OCI-LY1 (cell line): Measurements from ENCODE around the gene XAGE3.
"Not testable (repeated sequence)": the region's sequence is repeated elsewhere in the genome, so short reads cannot be mapped to it uniquely, and the experiment has no call there.

Experiments
- H2AFZ ChIP-seq: fragments of 200-600 bp; sonication (generic), shearing (Covaris generic); 2 replicates; pipeline ENCODE4 v1.6.0; 2014; ENCODE audit warnings: antibody characterized with exemption, mild to moderate bottlenecking, low read length
- H3F3A ChIP-seq: fragments of 200-600 bp; sonication (generic), shearing (Covaris generic); 2 replicates; pipeline ENCODE4 v1.6.0; 2014; ENCODE audit warnings: mild to moderate bottlenecking, antibody characterized with exemption, low read length, moderate library complexity; ENCODE audit not compliant: insufficient read depth
- H3K27ac ChIP-seq: fragments of 200-600 bp; sonication (generic); 2 replicates; pipeline ENCODE4 v1.5.1; 2014; ENCODE audit warnings: low read length, mixed run types, mild to moderate bottlenecking, low read depth; ENCODE audit not compliant: poor library complexity, severe bottlenecking
- H3K27me3 ChIP-seq: fragments of 200-600 bp; sonication (generic); 2 replicates; pipeline ENCODE4 v1.6.0; 2014; ENCODE audit warnings: antibody characterized with exemption, mild to moderate bottlenecking, low read length, moderate library complexity; ENCODE audit not compliant: insufficient read depth
- H3K36me3 ChIP-seq: fragments of 200-600 bp; sonication (generic); 2 replicates; pipeline ENCODE4 v1.6.1; 2014; ENCODE audit warnings: mild to moderate bottlenecking, antibody characterized with exemption, low read length, moderate library complexity, mixed read lengths; ENCODE audit not compliant: insufficient read depth
- H3K4me1 ChIP-seq: fragments of 200-600 bp; sonication (generic); 2 replicates; pipeline ENCODE4 v1.5.1; 2014; ENCODE audit warnings: mild to moderate bottlenecking, low read length, moderate library complexity; ENCODE audit not compliant: insufficient read depth, severe bottlenecking
- H3K4me2 ChIP-seq: fragments of 200-600 bp; sonication (generic), shearing (Covaris generic); 2 replicates; pipeline ENCODE4 v1.6.1; 2014; ENCODE audit warnings: low read length
- H3K4me3 ChIP-seq: fragments of 200-600 bp; sonication (generic); 2 replicates; pipeline ENCODE4 v1.5.1; 2014; ENCODE audit warnings: low read length, low read depth, mild to moderate bottlenecking, mixed read lengths; ENCODE audit not compliant: poor library complexity, severe bottlenecking
- H3K79me2 ChIP-seq: fragments of 200-600 bp; shearing (Covaris generic); 2 replicates; pipeline ENCODE4 v1.6.1; 2016; ENCODE audit warnings: mixed run types, low read length, mixed read lengths; ENCODE audit not compliant: insufficient read depth
- H3K9ac ChIP-seq: fragments of 200-600 bp; sonication (generic), shearing (Covaris generic); 2 replicates; pipeline ENCODE4 v1.6.1; 2014; ENCODE audit warnings: mild to moderate bottlenecking, low read length, mixed read lengths
- H3K9me2 ChIP-seq: fragments of 200-600 bp; sonication (generic), shearing (Covaris generic); 2 replicates; pipeline ENCODE4 v1.6.1; 2014; ENCODE audit warnings: low read depth, mild to moderate bottlenecking, low read length, mixed read lengths
- H3K9me3 ChIP-seq: fragments of 200-600 bp; shearing (Covaris generic); 2 replicates; pipeline ENCODE4 v1.6.1; 2014; ENCODE audit warnings: low read length, mixed read lengths
- H4K20me1 ChIP-seq: fragments of 200-600 bp; sonication (generic), shearing (Covaris generic); 2 replicates; pipeline ENCODE4 v1.6.0; 2016; ENCODE audit warnings: mild to moderate bottlenecking, low read length; ENCODE audit not compliant: insufficient read depth
- CTCF ChIP-seq: fragments of 200-600 bp; sonication (generic), shearing (Covaris generic); IDR thresholded peaks from 2 replicates; pipeline ENCODE4 v1.5.1; 2017; ENCODE audit warnings: mild to moderate bottlenecking, antibody characterized with exemption, low read length, moderate library complexity, mixed read lengths
- EZH2 ChIP-seq: fragments of 200-600 bp; sonication (generic), shearing (Covaris generic); IDR thresholded peaks from 2 replicates; pipeline ENCODE4 v1.8.0; 2017; ENCODE audit warnings: borderline replicate concordance, mixed run types, mild to moderate bottlenecking, antibody characterized with exemption, low read length, moderate library complexity, mixed read lengths

XAGE3 gene

DNA sequence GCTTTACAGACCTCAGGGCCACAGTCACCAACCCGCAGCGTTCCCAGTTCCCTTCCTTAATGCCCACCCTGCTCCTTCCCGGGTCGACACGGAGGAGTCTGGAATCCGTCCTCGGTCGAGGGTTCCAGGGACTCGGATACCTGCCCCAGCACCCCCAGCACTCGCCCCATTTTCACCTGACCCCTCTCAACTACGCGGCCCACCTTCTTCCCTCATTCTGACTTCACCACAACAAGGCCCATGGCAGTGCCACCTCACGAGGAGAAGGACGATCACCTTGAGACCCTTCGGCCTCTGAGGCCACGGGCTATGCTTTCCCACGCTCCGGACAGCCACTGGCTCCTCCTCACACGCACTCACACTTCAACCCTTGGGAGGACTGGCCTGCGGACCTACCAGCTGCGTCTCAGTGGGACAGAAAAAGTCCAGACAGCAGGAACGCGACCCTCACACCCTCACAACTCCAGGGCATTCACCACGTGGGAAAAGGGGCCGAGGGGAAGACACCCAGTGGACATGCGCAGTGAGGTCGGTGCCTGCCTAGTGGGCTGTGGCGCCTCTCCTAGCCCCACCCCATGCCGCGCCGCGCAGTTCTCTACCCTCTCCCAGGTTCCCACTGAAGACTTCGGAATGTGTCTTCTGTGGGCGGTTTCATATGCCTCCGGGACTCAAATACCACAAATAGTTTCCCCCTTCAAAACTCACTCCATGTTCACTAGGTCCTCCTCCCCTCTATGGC is at the start of gene XAGE3:
Gene XAGE3, minus strand, starts transcription at position 474 of the 739 bp plus-strand sequence. CDS start 950 bp downstream, outside the sequence.
- no peaks in the 10 kb centered on the region for H3K9me3 ChIP-seq
- no peaks in the 10 kb centered on the region for H3K79me2 ChIP-seq
- no peaks in the 10 kb centered on the region for H3K4me1 ChIP-seq
- H4K20me1 ChIP-seq: no peaks in the 10 kb centered on the region
- no peak within 1 kb of the TSS for H3K4me2 ChIP-seq
- no peak for TF ChIP-seq EZH2
- no peak for TF ChIP-seq CTCF
- H3K4me3 ChIP-seq: no peak within 1 kb of the TSS
- H3F3A ChIP-seq: no peaks in the 10 kb centered on the region
- no peaks in the 10 kb centered on the region for H3K36me3 ChIP-seq
- no peak within 1 kb of the TSS for H3K9ac ChIP-seq
- H2AFZ ChIP-seq: no peak within 1 kb of the TSS
- no peaks in the 10 kb centered on the region for H3K9me2 ChIP-seq
- no peaks in the 10 kb centered on the region for H3K27me3 ChIP-seq
- no peak within 1 kb of the TSS for H3K27ac ChIP-seq

DNA sequence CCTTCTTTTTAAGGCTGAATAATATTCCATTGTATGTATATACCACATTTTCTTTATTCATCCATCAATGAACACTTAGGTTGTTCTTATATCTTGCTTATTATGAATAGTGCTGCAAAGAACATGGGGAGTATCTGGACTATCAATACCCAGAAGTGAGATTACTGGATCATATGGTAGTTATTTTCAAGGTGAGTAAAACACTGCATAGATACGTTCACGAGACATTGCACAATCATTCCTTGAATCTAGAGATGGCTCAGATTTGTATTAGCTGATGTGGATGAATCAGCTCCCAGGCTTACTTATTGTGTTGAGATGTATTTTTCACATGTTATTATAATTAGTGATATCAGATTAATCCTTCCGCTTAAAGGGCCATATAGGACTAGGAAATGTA is 46.8 kb upstream of the XAGE3 start:
- not testable (repeated sequence) for H3K4me1 ChIP-seq, H4K20me1 ChIP-seq

DNA sequence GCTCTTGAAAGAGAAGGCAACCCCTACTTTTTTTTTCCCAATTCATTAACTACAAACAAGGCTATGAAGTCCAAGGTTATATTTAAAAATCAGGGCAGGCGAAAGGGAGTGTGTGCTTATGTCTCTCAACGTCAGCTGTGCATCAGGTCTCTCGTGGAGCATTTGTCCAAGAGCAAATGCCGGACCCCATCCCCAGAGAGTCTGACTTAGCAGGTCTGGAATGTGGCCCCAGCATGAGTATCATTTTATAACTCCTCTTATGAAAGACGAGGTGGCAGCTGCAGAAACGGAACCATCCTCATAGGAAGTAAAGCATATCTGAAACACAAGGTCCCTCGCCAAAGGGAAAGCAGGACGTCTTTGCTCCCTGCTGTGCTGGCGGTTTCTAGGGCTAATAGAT is 45.8 kb upstream of the XAGE3 start:
- H3K9me3 ChIP-seq, H4K20me1 ChIP-seq, H3K27me3 ChIP-seq, H3K9me2 ChIP-seq, H3K4me2 ChIP-seq, H3K9ac ChIP-seq, H3K4me3 ChIP-seq, H3F3A ChIP-seq, H2AFZ ChIP-seq, H3K79me2 ChIP-seq, H3K36me3 ChIP-seq, H3K27ac ChIP-seq, H3K4me1 ChIP-seq: not testable (repeated sequence)

More for the DNA sequence above, 46.8 kb upstream of the XAGE3 start:
- not testable (repeated sequence) for H3K36me3 ChIP-seq, H3K9me3 ChIP-seq, H3K9ac ChIP-seq, H2AFZ ChIP-seq, H3F3A ChIP-seq, H3K27me3 ChIP-seq, H3K79me2 ChIP-seq, H3K27ac ChIP-seq, H3K4me2 ChIP-seq, H3K4me3 ChIP-seq, H3K9me2 ChIP-seq

- H3K4me3 ChIP-seq, H3F3A ChIP-seq, H3K9me3 ChIP-seq, H4K20me1 ChIP-seq, H3K4me1 ChIP-seq, H3K79me2 ChIP-seq, H3K4me2 ChIP-seq, H3K9me2 ChIP-seq, H3K36me3 ChIP-seq, H3K9ac ChIP-seq, H3K27ac ChIP-seq, H2AFZ ChIP-seq, H3K27me3 ChIP-seq: not testable (repeated sequence)
Measured at GRCh38 chrX:52909313-52909969, 41.6 kb upstream of the XAGE3 start.

DNA sequence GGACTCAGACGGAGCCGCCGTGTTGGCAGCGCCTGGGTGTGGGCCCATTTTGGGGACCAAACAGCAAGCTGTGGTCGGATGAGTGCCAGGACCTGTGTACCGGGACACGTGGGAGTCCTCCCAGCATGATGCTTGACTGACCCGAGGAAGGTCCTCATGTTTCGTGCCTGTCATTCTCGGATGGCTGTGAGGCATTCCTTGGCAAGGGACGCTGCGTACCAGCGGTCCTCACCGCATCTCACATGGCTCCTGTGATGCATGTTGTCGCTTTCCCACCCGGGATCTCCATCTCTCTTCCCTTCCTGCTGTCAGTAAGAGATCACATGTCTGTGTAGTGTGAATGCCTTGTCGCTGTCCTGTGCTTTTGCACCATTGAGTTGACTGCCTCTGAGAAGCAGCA is 40.0 kb upstream of the XAGE3 start:
- H4K20me1 ChIP-seq, H2AFZ ChIP-seq, H3K36me3 ChIP-seq, H3K4me1 ChIP-seq, H3K9me3 ChIP-seq, H3F3A ChIP-seq, H3K4me2 ChIP-seq, H3K27me3 ChIP-seq, H3K4me3 ChIP-seq, H3K9ac ChIP-seq, H3K27ac ChIP-seq, H3K9me2 ChIP-seq, H3K79me2 ChIP-seq: not testable (repeated sequence)

DNA sequence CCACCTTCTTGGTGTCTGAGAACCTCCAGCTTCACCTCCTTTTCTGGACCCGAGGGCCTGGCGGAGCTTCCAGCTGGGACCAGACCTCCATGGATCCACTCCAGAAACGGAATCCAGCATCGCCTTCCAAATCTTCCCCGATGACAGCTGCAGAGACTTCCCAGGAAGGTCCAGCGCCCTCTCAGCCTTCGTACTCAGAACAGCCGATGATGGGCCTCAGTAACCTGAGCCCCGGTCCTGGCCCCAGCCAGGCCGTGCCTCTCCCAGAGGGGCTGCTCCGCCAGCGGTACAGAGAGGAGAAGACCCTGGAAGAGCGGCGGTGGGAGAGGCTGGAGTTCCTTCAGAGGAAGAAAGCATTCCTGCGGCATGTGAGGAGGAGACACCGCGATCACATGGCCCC is 39.3 kb upstream of the XAGE3 start:
- H4K20me1 ChIP-seq, H3K27ac ChIP-seq, H3K9me3 ChIP-seq, H2AFZ ChIP-seq, H3K4me1 ChIP-seq, H3K79me2 ChIP-seq, H3K9me2 ChIP-seq, H3K27me3 ChIP-seq, H3K4me2 ChIP-seq, H3K36me3 ChIP-seq, H3K9ac ChIP-seq, H3F3A ChIP-seq, H3K4me3 ChIP-seq: not testable (repeated sequence)

- not testable (repeated sequence) for H3K36me3 ChIP-seq, H3F3A ChIP-seq, H3K4me3 ChIP-seq, H4K20me1 ChIP-seq, H3K9me2 ChIP-seq, H3K79me2 ChIP-seq, H3K4me2 ChIP-seq, H3K27me3 ChIP-seq, H3K9me3 ChIP-seq, H3K4me1 ChIP-seq, H3K27ac ChIP-seq, H2AFZ ChIP-seq, H3K9ac ChIP-seq
Measured at GRCh38 chrX:52906072-52906471, 38.2 kb upstream of the XAGE3 start.
